HG03521 (cell line): ENCODE data around the gene AHCY.

Source experiments
- ATAC-seq: cut with Tn5 transposase; IDR thresholded peaks from one replicate; pipeline ENCODE4 v1.9.1; 2021; ENCODE audit warnings: mild to moderate bottlenecking, moderate library complexity; ENCODE audit not compliant: unreplicated experiment

Gene AHCY

DNA sequence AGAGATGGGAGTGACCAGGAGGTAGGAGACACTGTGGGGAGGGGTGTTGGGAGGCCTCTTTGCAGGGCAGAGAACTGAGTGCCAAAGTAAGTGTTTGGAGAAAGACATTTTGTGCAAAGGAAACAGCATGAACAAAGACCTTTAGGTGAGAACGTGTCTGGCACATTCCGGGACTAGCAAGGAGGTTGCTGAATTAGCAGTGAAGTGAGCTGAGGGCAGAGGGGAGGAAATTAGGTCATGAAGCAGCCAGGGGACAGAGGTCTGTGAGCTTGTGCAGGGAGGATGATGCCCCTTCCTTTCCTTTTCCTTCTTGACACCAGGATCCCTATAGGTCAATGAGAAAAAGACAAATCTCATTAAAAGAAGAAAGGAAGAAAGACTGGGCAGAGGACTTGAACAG is 21.4 kb upstream of the AHCY start:
- ATAC-seq = no peak

DNA sequence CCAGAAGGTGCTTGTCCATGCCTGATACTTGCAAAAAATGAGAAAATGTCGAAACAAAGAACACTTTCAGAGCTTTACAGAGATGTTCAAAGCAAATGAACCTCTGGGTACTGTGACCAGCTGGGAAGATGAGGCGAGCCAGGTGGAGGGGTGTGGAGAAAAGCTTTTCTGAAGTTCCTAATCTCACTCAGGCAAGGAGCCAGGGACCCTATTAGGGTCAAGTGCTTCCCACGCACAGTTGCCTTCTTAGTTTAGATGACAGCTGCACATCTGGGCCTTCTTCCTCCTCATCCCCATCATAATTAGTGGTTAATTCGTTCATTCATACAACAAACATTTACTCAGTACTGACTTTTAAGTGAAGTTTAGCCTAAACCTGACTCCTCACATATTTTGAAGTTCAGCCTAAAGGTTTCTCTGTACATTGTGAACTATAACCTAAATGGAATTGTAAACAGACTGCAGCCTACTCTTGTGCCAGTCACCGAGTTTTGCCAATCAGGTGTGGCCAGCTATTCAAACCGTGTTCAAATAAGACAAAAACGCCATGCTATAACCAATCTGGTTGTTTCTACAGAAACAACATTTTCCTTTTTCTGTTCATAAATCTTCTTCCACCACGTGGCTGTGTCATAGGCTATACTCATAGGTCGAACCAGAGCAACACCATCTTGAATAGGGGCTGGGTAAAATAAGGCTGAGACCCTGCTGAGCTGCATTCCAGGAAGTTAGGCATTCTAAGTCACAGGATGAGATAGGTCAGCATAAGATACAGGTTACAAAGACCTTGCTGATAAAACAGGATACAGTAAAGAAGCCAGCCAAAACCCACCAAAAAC is 19.3 kb upstream of the AHCY start:
- no peak for ATAC-seq

DNA sequence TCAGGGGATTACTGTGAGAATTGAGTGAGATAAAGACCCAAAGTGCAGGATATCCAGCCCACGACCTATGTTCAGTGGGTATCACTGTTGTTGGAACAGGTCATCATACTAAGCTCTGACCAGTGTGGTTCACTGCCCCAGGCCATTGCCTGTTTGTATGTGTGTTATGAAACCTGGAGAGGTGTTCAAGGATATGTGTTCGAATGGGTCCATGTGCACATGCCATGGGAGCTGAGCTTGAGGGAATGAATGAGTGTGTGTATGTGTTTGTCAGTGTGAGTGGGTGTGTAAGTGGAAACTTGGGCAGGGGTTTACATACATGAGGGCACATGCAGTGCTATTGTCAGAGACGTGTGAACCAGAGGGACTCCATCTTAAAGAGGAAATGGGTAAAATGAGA is 17.7 kb upstream of the AHCY start:
- no peak for ATAC-seq

DNA sequence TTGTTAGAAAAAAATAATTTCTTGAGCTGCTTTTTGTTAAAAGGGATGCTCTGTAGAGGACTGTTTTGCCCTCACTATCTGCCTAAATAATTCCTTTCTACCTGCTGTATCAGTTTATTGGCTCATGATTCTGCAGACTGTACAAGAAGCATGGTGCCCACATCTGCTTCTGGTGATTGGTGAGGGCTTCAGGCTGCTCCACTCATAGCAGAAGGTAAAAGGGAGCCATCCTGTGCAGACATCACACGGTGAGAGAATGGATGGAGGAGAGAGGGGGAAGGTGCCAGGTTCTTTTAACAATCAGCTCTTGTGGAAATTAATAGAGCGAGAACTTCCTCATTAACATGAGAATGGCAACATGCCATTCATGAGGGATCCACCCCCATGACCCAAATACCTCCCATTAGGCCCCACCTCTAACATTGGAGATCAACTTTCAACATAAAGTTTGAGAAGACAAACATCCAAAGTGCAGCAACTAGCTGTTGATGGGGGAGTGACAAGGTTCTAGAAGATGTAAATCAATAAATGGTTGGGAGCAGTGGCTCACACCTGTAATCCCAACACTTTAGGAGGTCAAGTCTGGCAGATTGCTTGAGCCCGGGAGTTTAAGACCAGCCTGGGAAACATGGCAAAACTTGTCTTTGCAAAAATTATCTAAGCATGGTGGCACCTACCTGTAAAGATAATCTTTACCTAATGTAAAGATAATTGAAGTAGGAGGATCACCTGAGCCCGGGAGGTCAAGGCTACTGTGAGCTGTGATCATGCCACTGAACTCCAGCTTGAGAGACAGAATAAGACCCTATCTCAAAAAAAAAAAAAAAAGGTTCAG is 15.7 kb upstream of the AHCY start:
- no peak for ATAC-seq

DNA sequence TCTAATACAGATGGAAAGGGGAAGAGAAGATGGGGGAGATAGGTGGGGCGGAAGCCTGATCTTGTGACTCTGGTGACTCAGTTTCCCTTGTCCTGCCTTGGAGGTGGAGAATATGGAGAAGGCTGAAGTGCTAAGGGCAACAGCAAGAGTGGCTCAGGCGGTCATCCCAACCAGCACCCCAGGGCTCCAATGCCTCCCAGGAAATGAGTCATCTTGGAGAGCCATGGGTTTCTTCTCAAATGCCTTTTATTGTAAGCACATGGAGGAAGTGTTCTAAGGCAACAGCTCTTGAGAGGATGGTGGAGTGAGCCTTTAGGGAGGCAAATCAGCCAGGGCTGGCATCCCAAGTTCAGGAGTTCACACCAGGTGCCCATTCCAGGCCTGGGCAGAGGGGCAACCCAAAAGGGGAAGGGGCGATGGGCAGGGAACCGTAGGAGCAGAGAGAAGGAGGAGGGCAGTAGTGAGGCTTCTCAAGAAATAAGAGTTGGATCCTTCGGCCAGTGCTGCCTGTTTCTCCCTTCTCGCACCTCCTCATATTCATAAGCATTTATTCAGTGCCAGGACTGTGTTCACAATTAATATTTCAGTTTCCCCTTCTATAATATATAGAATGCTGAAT is 13.2 kb upstream of the AHCY start:
- no peak for ATAC-seq

DNA sequence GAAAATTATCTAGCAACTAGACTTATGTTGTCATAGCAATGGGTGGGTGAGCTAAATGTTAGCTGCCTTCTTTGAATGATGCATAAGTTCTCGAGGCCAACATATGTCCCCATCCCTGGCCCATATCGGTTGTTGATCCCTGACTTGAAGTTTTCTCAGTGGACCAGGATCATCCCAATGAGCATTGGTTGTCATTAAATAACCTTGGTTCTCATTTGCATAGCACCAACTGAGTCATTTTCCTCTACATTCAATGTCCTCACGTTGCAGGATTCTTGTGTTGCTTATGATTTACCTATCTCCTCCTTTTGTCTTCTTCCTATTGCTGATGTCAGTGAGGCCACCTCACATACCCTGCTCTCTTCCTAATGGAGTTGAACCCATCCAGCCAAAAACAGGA is 12.1 kb upstream of the AHCY start:
- ATAC-seq = no peak

DNA sequence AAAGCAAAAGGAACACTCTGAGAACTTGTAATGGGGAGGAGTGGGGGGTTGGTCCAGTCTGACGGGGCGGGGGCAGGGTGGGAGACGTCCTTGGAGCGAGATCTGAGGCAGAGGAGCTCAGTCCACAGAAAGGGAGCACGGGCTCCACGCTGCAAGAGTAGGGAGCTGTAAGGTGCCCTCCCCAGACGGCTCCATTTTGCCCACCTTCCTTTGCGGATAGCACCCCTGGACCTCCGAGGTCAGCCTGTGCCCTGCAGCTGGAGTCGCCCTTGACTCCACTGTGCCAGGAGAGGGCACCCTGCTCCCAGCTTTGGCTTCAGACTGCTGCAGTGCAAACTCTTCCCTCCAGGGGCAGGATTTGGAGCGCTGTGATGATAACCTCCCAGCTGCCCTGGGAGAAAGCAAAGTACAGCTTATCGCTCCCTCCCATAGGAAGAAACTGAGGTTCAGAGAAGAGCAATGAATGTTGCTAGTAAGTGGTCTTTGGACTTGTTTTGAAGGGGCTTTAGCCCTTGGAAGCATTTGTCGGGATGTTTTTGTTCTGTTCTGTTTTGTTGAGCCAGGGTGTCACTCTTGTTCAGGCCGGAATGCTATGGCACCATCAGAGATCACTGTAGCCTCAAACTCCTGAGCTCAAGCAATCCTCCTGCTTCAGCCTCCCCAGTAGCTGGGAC is 9.5 kb upstream of the AHCY start:
- no peak for ATAC-seq

DNA sequence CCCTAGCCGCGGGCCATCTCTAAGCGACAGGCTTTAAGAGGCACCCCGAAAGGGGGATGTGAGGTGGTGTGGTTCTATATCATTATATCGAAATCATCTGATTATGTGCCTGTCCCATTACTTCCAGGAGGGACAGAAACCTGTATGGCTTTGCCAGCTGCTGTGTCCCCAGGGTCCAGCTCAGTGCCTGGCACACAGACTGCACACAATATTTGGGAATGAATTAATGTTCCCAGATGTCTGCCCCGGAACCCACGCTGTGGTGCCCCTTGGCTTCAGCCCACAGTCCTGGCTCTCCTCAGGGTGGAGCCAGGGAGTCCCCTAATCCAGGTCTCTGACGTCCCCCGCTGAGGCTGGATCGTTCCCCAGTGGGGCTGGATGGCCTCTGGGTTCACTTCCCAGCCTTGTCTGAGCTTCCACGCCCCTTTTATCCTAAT is 8.9 kb upstream of the AHCY start:
- ATAC-seq = no peak

DNA sequence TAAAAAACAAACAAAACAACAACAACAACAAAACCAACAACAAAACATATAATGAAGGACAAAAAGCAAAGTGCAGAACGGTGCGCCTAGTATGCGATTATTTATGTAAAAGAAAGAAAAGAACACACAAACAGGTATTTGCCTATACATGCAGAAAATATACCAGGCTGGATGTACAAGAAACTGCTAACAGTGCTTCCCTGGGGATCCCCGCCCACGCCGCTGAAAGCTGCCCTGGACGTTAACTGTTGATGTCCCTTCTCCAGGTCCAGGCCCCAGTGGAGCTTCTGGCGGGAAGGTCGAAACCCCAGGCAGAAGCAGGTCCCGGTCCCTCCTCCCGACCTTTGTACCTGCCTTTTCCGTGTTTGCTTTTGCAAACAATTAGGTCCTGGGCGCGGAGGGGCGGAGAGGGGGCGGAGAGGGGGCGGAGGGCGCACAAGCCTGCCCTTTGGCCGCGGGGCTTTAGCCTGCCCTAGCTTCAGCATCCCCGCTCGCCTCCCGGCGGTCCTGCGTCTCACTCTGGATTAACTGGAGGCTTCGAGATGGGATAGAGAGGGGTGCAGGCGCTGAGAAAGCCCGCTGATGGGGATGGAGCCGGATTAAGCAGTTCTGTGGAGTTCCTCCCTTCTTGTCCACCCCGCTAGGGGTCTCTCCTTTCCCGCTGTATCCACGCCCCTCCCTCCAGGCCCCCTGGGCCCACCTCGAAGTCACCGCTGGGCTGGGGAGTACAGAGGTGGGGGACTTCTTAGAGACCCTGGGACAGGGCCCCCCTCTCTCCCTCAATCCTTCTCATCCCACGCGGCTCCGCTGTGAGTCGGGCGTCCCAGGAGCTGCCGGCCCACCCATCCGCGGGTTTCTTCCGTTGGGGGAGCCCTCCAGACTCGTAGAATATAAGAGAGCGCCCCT is 8.2 kb upstream of the AHCY start:
- ATAC-seq = no peak

DNA sequence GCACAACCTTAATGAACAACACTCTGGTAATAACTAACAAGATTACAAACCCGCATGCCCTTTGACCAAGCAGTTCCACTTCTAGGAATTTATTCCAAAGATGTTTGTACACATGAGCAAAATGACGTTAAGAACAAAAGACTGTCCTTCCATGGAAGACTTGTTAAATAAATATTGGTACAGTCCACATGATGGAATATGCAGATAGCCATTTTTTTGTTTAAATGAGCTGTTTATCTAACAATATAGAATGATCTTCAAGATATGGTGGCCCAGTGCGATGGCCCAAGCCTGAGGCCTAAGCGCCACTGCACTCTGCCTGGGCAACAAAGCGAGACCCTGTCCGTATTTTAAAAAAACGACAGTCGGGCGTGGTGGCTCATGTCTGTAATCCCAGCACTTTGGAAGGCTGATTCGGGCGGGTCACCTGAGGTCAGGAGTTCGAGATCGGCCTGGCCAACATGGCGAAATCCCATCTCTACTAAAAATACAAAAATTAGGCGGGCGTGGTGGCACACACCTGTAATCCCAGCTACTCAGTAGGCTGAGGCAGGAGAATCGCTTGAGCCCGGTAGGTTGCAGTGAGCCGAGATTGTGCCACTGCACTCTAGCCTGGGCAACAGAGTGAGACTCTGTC is 7.4 kb upstream of the AHCY start:
- no peak for ATAC-seq

DNA sequence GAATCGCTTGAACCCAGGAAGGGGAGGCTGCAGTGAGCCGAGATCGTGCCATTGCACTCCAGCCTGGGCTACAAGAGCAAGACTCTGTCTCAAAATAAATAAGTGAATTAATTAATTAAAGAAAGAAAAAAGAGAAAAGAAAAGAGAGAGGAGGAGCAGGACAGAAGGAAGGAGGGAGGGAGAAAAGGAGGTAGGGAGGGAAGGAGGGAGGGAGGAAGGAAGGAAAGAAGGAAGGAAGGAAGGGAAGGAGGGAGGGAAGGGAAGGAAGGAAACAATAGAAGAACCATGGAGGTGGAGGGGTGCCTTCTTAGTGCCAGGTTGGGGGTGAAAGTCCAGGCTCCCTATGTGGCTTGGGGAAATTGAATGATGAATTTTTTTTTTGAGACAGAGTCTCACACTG is 6.5 kb upstream of the AHCY start:
- ATAC-seq = no peak

DNA sequence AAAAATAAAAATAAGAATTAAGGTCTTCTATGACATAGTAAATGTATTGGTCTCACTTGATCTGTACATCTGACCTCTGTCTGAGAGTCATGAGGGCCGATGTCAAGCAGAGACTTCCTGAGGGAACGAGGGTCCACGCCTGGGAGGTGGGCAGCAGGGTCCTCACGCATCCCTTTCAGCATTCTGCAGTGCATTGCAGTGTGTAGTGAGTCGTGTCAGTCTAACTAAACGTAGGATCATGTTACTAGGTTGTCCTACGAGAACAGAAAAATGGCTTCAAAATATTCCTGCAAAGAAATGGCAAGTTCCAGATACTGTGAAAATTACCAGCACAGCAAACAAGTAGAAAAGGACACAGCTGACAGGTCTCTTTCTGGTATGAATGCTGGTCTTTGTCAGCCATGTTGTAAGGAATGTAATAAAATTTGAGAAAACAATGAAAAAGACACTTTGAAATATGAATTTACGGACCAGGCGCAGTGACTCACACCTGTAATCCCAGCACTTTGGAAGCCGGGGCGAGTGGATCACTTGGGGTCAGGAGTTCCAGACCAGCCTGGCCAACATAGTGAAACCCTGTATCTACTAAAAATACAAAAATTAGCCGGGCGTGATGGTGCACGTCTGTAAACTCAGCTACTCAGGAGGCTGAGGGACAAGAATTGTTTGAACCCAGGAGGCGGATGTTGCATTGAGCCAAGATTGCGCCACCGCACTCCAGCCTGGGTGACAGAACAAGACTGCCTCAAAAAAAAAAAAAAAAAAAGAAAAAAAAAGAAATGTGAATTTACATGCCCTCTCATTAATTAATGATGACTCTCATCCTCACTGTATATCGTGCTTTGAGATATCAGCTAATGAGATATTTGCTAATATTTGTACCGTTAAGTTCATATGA is 2.4 kb upstream of the AHCY start:
- ATAC-seq = no peak

DNA sequence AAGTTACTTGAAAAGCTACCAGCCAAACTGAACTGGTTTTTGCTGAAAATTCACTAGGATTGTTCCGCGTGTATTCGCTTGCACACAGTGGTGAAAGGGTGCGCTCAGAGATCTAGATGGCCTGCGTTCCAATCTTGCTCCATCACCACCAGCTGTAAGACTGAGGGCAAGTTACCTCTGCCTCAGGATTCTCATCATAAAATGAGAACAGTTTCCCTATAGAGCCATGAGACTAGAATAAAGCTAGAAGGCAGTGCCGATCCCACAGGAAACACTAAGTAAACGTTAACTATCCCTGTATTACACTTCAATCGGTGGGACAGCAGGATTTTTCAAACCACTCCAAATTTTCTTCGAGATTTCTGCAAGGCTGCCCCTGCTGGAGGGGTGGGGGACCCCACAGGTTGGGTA is 838 bp downstream of the AHCY start:
- ATAC-seq = no peak

DNA sequence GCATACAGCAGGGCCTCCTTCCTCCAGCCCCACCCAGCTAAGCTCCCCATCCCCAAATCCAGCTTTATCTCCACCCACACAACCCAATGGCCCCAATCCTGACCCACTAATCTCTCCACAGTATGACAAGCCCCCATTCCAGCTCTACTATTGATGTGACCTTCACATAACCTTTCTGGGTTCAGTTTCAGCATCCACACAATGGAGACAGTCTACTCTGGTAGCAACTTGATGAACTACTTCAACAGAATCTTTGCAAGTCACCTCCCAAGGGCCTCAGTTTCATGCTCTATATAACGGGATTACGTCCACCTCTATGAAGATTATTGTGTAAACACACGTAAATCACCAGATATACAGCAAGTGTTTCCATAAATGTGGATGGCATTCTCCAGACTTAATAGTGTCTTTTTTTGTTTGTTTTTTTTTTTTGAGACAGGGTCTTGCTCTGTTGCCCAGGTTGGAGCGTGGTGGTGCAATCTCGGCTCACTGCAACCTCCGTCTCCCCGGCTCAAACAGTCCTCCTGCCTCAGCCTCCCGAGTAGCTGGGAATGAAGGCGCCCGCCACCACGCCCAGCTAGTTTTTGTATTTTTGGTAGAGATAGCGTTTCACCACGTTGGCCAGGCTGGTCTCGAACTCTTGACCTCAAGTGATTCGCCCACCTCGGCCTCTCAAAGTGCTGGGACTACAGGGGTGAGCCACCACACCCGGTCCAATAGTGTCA is 1.4 kb downstream of the AHCY start:
- no peak for ATAC-seq

DNA sequence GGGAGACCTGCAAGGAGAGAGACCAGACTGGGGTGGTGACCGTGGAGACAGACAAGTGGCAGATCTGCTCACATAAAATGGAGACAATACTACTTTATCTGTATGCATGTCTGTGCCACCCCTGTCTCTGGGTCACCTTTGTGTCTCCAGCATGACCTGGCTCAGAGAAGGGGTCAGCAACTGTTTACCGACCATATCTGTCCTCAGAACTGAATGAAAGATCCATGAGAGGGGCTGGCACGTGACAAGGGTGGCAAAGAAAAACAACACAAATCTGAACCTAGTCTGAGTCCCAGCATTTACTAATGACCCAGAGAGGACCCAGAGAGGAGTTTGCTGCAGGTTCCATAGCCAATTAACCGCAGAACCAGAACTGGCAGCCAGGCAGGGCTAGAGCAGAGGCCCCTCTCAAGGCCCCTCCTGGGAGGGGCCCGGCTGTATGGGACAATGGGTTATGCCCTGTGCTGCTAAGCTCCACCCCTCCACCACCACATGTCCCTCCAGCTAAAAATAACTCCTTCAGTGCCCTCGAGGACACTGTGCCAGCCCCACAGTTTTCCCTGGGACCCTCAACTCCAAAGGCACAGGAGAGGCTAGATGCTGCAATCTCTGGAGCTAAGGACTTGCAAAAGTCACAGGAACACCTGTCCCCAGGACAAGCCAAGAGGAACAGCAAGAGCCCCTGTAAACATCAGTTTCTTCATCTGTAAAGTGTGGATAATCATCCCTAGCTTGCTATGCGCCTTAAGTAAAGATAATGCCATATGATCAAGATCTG is 2.2 kb downstream of the AHCY start:
- ATAC-seq = no peak

DNA sequence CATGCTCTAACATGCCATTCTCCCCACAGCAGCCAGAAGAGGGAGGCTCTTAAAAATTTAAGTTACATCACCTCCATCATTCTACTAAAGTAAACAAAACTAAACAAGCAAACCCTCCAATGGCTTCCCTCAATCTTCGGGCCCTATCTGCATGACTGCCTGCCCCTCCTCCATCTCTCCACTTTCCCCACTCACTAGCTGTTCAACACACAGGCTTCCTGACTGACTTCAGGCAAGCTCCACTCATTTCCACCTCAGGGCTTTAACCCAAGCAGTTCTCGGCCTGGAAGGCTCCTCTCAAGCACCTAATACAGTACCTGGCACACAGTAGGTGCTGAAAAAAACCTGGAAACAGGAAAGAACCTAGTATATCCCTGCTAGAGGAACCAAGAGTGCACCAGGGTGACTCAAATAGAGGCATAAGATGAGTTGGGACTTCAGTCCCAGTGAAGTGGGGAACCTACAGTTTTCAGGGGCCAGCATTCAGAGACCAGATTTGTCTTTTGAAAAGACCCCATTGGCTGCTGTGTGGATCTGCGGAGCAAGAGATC is 2.8 kb downstream of the AHCY start:
- ATAC-seq = no peak
